Activated CD4-positive, alpha-beta T cell treated with anti-CD3 and anti-CD28 coated beads, Interleukin-10, Interleukin-2, amounts not matched to agents 100 ng/mL and 50 ng/mL, durations not matched to agents 16 hours and 8 hours (primary cell): Measurements from ENCODE around the gene CCDC97.
"Not testable (repeated sequence)": the region's sequence is repeated elsewhere in the genome, so short reads cannot be mapped to it uniquely, and the experiment has no call there.

Source experiments
- DNase-seq: peaks from one replicate; pipeline ENCODE4 v3.0.0-alpha.2; 2020

CCDC97 gene

DNA sequence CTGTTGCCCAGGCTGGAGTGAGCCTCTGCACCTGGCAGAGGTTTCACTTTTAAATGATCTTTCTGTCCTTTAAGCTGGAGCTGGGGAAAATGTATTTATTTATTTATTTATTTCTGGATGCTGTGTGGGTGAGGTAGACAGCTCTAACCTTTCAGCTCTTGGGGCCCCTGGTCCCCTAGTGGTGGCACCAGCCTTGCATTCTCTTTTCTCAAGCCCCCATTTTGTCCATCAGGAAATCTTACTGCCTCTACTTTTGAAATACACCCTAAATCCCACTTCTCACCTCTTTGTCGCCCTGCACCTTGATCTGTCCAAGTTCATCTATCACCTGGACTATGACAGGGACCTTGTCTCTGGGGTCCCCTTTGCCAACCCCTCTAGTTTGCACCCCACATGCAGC lies 56.1 kb downstream of the CCDC97 start:
- peak; percentile 23 for DNase-seq

DNA sequence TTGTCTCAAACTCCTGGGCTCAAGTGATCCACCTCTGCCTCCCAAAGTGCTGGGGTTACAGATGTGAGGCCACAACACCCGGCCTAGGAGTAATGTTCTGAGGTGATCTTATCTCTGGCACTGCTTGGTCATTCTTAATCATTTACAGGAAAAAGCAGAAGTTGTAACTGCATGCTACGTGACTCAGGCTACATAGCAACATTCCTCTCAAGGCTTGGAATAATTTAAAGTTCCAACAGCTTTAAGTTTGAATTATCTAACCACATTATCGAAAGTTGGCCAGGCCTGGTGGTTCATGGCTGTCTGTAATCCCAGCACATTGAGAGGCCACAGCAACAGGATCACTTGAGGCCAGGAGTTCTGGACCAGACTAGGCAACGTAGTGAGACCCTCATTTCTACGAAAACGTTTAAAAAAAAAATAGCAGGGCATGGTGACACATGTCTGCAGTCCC lies 57.9 kb downstream of the CCDC97 start:
- DNase-seq, result no peak

DNA sequence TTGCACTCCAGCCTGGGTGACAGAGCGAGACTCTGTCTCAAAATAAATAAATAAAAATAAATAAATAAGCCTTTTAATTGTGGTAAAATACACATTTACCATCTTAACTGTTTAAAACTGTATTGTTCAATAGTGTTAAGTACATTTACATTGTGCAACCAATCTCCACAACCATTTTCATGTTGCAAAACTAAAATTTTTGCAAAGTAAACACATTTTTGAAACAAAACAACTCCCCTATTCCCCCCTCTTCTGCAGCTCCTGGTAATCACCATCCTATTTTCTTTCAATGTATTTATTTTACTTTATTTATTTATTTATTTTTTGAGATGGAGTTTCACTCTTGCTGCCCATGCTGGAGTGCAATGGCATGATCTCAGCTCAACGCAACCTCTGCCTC lies 59.8 kb downstream of the CCDC97 start:
- no peak for DNase-seq

DNA sequence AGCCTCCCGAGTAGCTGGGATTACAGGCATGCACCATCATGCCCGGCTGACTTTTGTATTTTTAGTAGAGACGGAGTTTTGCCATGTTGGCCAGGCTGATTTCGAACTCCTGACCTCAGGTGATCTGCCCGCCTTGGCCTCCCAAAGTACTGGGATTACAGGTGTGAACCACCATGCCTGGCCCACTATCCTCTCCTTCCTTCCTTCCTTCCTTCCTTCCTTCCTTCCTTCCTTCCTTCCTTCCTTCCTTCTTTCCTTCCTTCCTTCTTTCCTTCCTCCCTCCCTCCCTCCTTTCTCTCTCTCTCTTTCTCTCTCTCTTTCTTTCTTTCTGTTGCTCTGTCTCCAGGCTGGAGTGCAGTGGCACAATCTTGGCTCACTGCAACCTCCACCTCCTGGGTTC lies 61.1 kb downstream of the CCDC97 start:
- not testable (repeated sequence) for DNase-seq

DNA sequence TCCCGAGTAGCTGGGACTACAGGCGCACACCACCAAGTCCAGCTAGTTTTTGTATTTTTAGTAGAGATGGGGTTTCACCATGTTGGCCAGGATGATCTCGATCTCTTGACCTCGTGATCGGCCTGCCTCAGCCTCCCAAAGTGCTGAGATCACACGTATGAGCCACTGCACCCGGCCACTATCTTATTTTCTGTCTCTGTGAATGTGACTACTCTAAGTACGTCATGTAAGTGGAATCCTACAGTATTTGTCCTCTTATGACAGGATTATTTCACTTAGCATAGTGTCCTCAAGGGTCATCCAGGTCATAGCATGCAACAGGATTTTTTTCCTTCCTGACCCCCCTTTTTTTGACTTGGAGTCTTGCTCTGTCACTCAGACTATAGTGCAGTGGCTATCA lies 61.6 kb downstream of the CCDC97 start:
- no peak for DNase-seq

DNA sequence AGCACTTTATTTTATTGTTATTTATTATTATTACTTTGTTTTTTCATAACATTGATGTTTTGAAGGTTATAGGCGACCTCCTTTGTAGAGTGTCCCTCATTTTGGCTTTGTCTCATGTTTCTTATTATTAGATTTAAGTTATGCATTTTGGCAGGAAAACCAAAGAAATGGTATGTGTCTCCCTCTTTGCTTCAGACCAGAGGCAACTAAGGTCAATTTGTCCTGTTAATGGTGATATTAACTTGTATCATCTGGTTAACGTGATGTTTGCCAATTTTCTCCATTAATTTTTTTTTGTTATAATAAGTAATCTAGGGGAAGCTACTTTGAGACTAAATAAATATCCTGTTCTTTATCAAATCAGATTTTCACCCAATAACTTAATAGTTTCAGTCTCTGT lies 62.5 kb downstream of the CCDC97 start:
- no peak for DNase-seq

DNA sequence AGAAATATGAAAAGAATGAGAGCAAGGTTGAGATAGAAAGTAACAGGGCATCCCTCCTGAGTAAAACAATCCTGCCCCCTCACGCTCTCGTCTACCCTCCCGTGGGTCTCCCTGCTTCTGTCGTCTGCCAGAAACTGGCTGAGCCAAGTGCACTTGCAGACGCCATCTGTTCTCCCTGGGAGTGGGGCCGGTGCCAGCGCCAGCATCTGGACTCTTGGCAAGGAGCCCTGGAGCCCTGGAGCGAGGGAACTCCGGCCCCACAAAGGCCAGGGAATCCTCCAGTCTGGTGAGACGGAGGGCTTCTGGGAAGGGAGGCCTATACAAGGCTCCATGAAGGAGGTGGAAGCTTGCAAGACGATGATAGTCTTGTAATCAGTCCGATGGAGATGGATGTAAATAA lies 64.0 kb downstream of the CCDC97 start:
- no peak for DNase-seq
